Neural cell (in vitro differentiated cells): ENCODE data around the gene MICB. TPM values are rescaled to one million over a fixed set of nuclear protein-coding genes. Genes with fewer than 3 reads are reported as not detected.

Experiments
- H2AFZ ChIP-seq: fragments of 200-600, 300-800 bp; sonication (generic), shearing (Covaris generic); 2 replicates; pipeline ENCODE4 v1.6.0; 2014; ENCODE audit warnings: low read depth, mild to moderate bottlenecking, antibody characterized with exemption, low read length, moderate library complexity
- H3F3A ChIP-seq: fragments of 200-600 bp; shearing (Covaris generic); 2 replicates; pipeline ENCODE4 v1.6.1; 2016; ENCODE audit warnings: mild to moderate bottlenecking, moderate library complexity, mixed read lengths, antibody characterized with exemption, low read length; ENCODE audit not compliant: insufficient read depth, poor library complexity, severe bottlenecking
- H3K27ac ChIP-seq: fragments of 200-600, 300-800 bp; sonication (generic), shearing (Covaris generic); 2 replicates; pipeline ENCODE4 v1.5.1; 2014; ENCODE audit warnings: mild to moderate bottlenecking, low read length, moderate library complexity
- H3K27me3 ChIP-seq: fragments of 300-800, 200-600 bp; sonication (generic), shearing (Covaris generic); 2 replicates; pipeline ENCODE4 v1.6.0; 2014; ENCODE audit warnings: mild to moderate bottlenecking, low read depth, low read length, moderate library complexity; ENCODE audit not compliant: insufficient read depth
- H3K36me3 ChIP-seq: fragments of 300-800, 200-600 bp; sonication (generic), shearing (Covaris generic); 2 replicates; pipeline ENCODE4 v1.5.1; 2014; ENCODE audit warnings: mild to moderate bottlenecking, antibody characterized with exemption, low read length, moderate library complexity; ENCODE audit not compliant: insufficient read depth
- H3K4me2 ChIP-seq: fragments of 300-800, 200-600 bp; sonication (generic), shearing (Covaris generic); 2 replicates; pipeline ENCODE4 v1.6.0; 2014; ENCODE audit warnings: mild to moderate bottlenecking, low read length
- H3K4me3 ChIP-seq: fragments of 300-800, 200-600 bp; sonication (generic), shearing (Covaris generic); 2 replicates; pipeline ENCODE4 v1.5.1; 2014; ENCODE audit warnings: mild to moderate bottlenecking, low read length, moderate library complexity
- H3K79me2 ChIP-seq: fragments of 200-600 bp; shearing (Covaris generic); replicated peaks from 2 replicates; pipeline ENCODE4 v1.6.0; 2014; ENCODE audit warnings: mild to moderate bottlenecking, low read length, moderate library complexity; ENCODE audit not compliant: insufficient read depth
- H3K9ac ChIP-seq: fragments of 300-800, 200-600 bp; sonication (generic), shearing (Covaris generic); 2 replicates; pipeline ENCODE4 v1.6.1; 2016; ENCODE audit warnings: mild to moderate bottlenecking, low read length, mixed read lengths
- H3K9me2 ChIP-seq: fragments of 200-600 bp; shearing (Covaris generic); 2 replicates; pipeline ENCODE4 v1.6.1; 2016; ENCODE audit warnings: mild to moderate bottlenecking, low read length, mixed read lengths; ENCODE audit not compliant: insufficient read depth
- H3K9me3 ChIP-seq: fragments of 200-600, 300-800 bp; sonication (generic), shearing (Covaris generic); 2 replicates; pipeline ENCODE4 v1.6.1; 2016; ENCODE audit warnings: mild to moderate bottlenecking, mixed run types, low read length, moderate library complexity, mixed read lengths
- H4K20me1 ChIP-seq: fragments of 200-600 bp; shearing (Covaris generic); 2 replicates; pipeline ENCODE4 v1.6.1; 2016; ENCODE audit warnings: mild to moderate bottlenecking, mixed run types; ENCODE audit not compliant: insufficient read depth
- CTCF ChIP-seq: fragments of 450-650 bp; IDR thresholded peaks from 2 replicates; pipeline ENCODE4 v1.5.1; 2014; ENCODE audit warnings: antibody characterized with exemption, mild to moderate bottlenecking, moderate library complexity; ENCODE audit not compliant: poor library complexity, severe bottlenecking
- EP300 ChIP-seq: fragments of 450-650 bp; conservative IDR thresholded peaks from 2 replicates; pipeline ENCODE4 v1.6.1; 2014; ENCODE audit warnings: antibody characterized with exemption, mild to moderate bottlenecking, moderate library complexity; ENCODE audit not compliant: poor library complexity, severe bottlenecking
- EZH2 ChIP-seq: fragments of 200-600, 300-800 bp; shearing (Covaris generic), sonication (generic); IDR thresholded peaks from 2 replicates; pipeline ENCODE4 v1.6.1; 2014; ENCODE audit warnings: antibody characterized with exemption, low read length, borderline replicate concordance, mild to moderate bottlenecking; ENCODE audit not compliant: insufficient read depth, poor library complexity, severe bottlenecking
- MXI1 ChIP-seq: fragments of 450-650 bp; conservative IDR thresholded peaks from 2 replicates; pipeline ENCODE4 v1.6.1; 2014; ENCODE audit warnings: antibody characterized with exemption, mild to moderate bottlenecking; ENCODE audit not compliant: poor library complexity, severe bottlenecking
- POLR2AphosphoS5 ChIP-seq: IDR thresholded peaks from 2 replicates; pipeline ENCODE4 v1.6.1; 2012
- RAD21 ChIP-seq: fragments of 450-650 bp; conservative IDR thresholded peaks from 2 replicates; pipeline ENCODE4 v1.6.1; 2014; ENCODE audit warnings: antibody characterized with exemption, mild to moderate bottlenecking, moderate library complexity
- REST ChIP-seq: IDR thresholded peaks from 2 replicates; pipeline ENCODE4 v1.6.1; 2012; ENCODE audit warnings: borderline replicate concordance
- SMC3 ChIP-seq: fragments of 450-650 bp; conservative IDR thresholded peaks from 2 replicates; pipeline ENCODE4 v1.6.1; 2014; ENCODE audit warnings: antibody characterized with exemption, mild to moderate bottlenecking, moderate library complexity; ENCODE audit not compliant: poor library complexity
- TAF1 ChIP-seq: IDR thresholded peaks from 2 replicates; pipeline ENCODE4 v1.6.1; 2012; ENCODE audit warnings: low read depth
- polyA plus RNA-seq: library from polyadenylated mRNA; depleted of rRNA; stranded (reverse); fragments of >200 nt; gene quantifications from 2 replicates; pipeline ENCODE4 v1.2.3, GENCODE V29; 2014

Gene MICB
- polyA plus RNA-seq, 1 donor from 2014 or later = not detected

DNA sequence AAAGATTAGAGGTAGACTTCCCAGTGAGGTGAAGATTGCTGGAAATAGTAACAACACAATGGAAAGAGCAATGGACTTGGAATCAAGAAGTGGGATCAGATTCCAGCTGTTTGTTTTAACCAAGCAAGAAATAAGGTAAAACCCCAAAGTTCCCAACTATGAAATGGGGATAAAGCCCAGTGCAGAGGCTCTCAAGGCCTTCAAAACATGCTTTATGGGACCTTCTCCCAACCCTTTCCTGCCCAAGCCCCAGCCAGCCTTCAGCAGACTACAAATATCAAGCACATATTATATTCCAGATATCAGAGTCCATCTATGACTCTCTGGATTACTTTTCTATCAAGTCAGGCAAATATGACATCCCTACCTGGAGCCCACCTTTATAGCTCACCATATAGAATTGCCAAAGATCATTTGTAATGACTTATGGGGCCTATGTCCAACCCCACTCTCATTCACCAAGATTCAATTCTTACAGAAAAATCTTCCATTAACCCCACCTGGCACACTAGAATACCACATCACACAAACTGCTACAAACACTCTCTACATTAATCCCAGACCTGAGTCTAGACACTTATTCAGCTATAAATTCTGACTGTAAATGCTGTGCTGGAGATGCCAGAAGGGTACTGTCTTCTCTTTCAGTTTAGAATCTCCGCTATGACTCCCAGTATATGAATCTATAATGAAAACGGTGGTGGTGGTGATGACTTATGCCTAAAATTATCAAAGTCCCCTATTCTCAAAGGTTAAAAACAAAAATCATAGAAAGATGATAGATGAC lies 37.8 kb downstream of the MICB start:
- no peaks in the 10 kb centered on the region for H3K9me3 ChIP-seq
- H4K20me1 ChIP-seq = peaks cover 45% of the 10 kb centered on the region
- peaks cover 47% of the 10 kb centered on the region for H3K79me2 ChIP-seq
- TF ChIP-seq TAF1 (no peak), EZH2 (no peak), SMC3 (no peak), POLR2AphosphoS5 (no peak), MXI1 (no peak), EP300 (no peak), RAD21 (no peak)
- H3K27ac ChIP-seq = no peak overlapping the region
- H2AFZ ChIP-seq = no peak overlapping the region
- no peak overlapping the region for H3K9ac ChIP-seq
- no peak overlapping the region for H3K4me3 ChIP-seq
- no peaks in the 10 kb centered on the region for H3K27me3 ChIP-seq
- no peaks in the 10 kb centered on the region for H3F3A ChIP-seq
- H3K9me2 ChIP-seq = no peaks in the 10 kb centered on the region
- no peaks in the 10 kb centered on the region for H3K36me3 ChIP-seq
- H3K4me2 ChIP-seq = no peak overlapping the region

- Histone ChIP-seq H3K9ac (peak overlapping the region; percentile 98), H3K9me3 (no peaks in the 10 kb centered on the region), H3K9me2 (no peaks in the 10 kb centered on the region), H3F3A (no peaks in the 10 kb centered on the region), H4K20me1 (peaks cover 46% of the 10 kb centered on the region), H2AFZ (no peak overlapping the region), H3K36me3 (no peaks in the 10 kb centered on the region), H3K27ac (no peak overlapping the region), H3K27me3 (no peaks in the 10 kb centered on the region), H3K4me3 (peak overlapping the region; percentile 86), H3K4me2 (peak overlapping the region; percentile 100), H3K79me2 (peaks cover 70% of the 10 kb centered on the region)
- TF ChIP-seq REST (no peak), POLR2AphosphoS5 (no peak), SMC3 (no peak), TAF1 (no peak), EP300 (no peak), RAD21 (no peak), MXI1 (no peak), EZH2 (no peak), CTCF (no peak)
These were observed 41.0 kb downstream of the MICB start for GRCh38 chr6:31538805-31539400.
